Heart left ventricle (tissue), 16 donors: ENCODE data around the gene NPNT. TPM values are rescaled to one million over a fixed set of nuclear protein-coding genes. Genes with fewer than 3 reads are reported as not detected.

Experiments used
- ATAC-seq, 4 donors: fragments of 200-7000 bp; cut with Tn5 transposase; one replicate each; pipeline ENCODE4 v1.9.1; 2020 to 2022; ENCODE audit warnings: moderate library complexity in 4 of 4, mild to moderate bottlenecking in 3 of 4, moderate number of reproducible peaks in 1 of 4
- DNase-seq, 5 donors: peaks; one replicate each; pipeline ENCODE4 v3.0.0-alpha.2; 2020
- H3K27ac ChIP-seq, 12 donors: fragments of 200-600 bp; sonication (generic) in 4 of 12; one replicate each; pipeline versions ENCODE4 v1.5.0 to v1.8.0; 2016 to 2022; ENCODE audit warnings: mild to moderate bottlenecking in 2 of 12
- H3K27me3 ChIP-seq, 9 donors: fragments of 200-600 bp; sonication (generic) in 2 of 9; one replicate each; pipeline versions ENCODE4 v1.5.1 to v1.8.0; 2016 to 2022; ENCODE audit warnings: mild to moderate bottlenecking in 3 of 9
- H3K36me3 ChIP-seq, 9 donors: fragments of 200-600 bp; sonication (generic) in 2 of 9; one replicate each; pipeline versions ENCODE4 v1.5.0 to v1.8.0; 2018 to 2022; ENCODE audit warnings: mild to moderate bottlenecking in 2 of 9
- H3K4me1 ChIP-seq, 12 donors: fragments of 200-600 bp; sonication (generic) in 4 of 12; one replicate each; pipeline versions ENCODE4 v1.5.0 to v1.8.0; 2016 to 2022; ENCODE audit warnings: mild to moderate bottlenecking in 3 of 12
- H3K4me3 ChIP-seq, 12 donors: fragments of 200-600 bp; sonication (generic) in 4 of 12; one replicate each; pipeline versions ENCODE4 v1.5.0 to v1.8.0; 2017 to 2022; ENCODE audit warnings: mild to moderate bottlenecking in 9 of 12, moderate library complexity in 4 of 12
- H3K9me3 ChIP-seq, 12 donors: fragments of 200-600 bp; sonication (generic) in 4 of 12; one replicate each; pipeline versions ENCODE4 v1.5.0 to v1.8.0; 2016 to 2022; ENCODE audit warnings: mild to moderate bottlenecking in 1 of 12
- POLR2A ChIP-seq, 2 donors: fragments of 450-650 bp; IDR thresholded peaks; one replicate each; pipeline ENCODE4 v1.6.1; 2017; ENCODE audit warnings: antibody characterized with exemption in 2 of 2, mild to moderate bottlenecking in 2 of 2, moderate library complexity in 2 of 2
- WGBS, 4 donors: extraction: QIAGEN DNeasy Blood & Tissue Kit in 2 of 4; methylation state at CpG; one replicate each; pipeline versions ENCODE4 v1.1.5 to v1.1.7; 2013 to 2018; 5-methylcytosine and 5-hydroxymethylcytosine counted together
- intact Hi-C, 10 donors: fragments of 100-400 bp; cut with DNase I; formaldehyde crosslinking; loops; one replicate each; pipeline versions ENCODE4 v1.11.1 to v1.14.2; 2022
- polyA plus RNA-seq, 2 donors: library from polyadenylated mRNA; stranded (reverse); fragments of 200-250 nt; gene quantifications; one replicate each; pipeline ENCODE4 v1.2.3, GENCODE V29; 2013
- total RNA-seq, 9 donors: library from RNA; depleted of rRNA in 2 of 9; stranded (reverse); fragments of >200 nt in 2 of 9; fragmentation: NEBNext Ultra II Directional in 3 of 9; extraction: Animal tissue kit (Norgen Biotek cat#: 25700) in 3 of 9; gene quantifications; one replicate each; pipeline versions ENCODE4 v1.1.0 to v1.2.4, GENCODE V29; 2016 to 2023
- TF ChIP-seq, protein P1 (sequence below), 12 donors: fragments of 200-600 bp; sonication (generic) in 4 of 12; IDR thresholded peaks; one replicate each; pipeline versions ENCODE4 v1.5.0 to v1.8.0; 2018 to 2022; ENCODE audit warnings: antibody characterized with exemption in 12 of 12, mild to moderate bottlenecking in 5 of 12
- donor health status: ischemic (EF 13 %, LVEDD 7.1; RV severe dilation, severe dysfunction).
- donor health status: healthy with polysubstance abuse.
- donor health status: DM: no; HTN: yes; CAD: no.
- donor health status: DM: no; HTN: no; CAD: no.
- donor health status: ischemic (EF 25% LVEDD 6.9; RV normal size, moderate dysfunction).
- donor health status: ischemic (EF 25% LVEDD 5.7; RV mildly dilated, moderate dysfunction).
- donor health status: healthy.
- donor health status: DM: yes; HTN: yes; CAD: no.
- donor health status: ischemic (EF 35%, LVEDD 5.7; RV mildly dilated, moderate dysfunction).
- donor health status: nonischemic (EF 11% LVEDD 7.7; RV severe dilation, severe dysfunction).
- donor health status: DM: yes; HTN: yes; CAD: no.
- donor health status: PGD.
- donor health status: ischemic (EF 29% LVEDD 5.4; RV normal size, mild dysfunction).
- donor health status: nonischemic (EF 23%, LVEDD 6.1; RV moderate dilation, normal function).

NPNT gene
- total and polyA plus RNA-seq, 11 donors: 1.7 to 32.7 (median 10.9) TPM

- Histone ChIP-seq H3K27me3 (no peaks in the 10 kb centered on the region), H3K27ac (no peak overlapping the region), H3K36me3 (no peaks in the 10 kb centered on the region), H3K4me3 (no peak overlapping the region), H3K9me3 (no peaks in the 10 kb centered on the region), H3K4me1 (peaks cover 0 to 26% (median 16%) of the 10 kb centered on the region in 12 donors)
- DNase-seq: no peak
- intact Hi-C loops: no loop called here
- 53 to 69% (median 54%) methylated on average over 6 of the region's 6 CpGs for WGBS, 4 donors
- ATAC-seq: no peak
- TF ChIP-seq, protein P1, sequence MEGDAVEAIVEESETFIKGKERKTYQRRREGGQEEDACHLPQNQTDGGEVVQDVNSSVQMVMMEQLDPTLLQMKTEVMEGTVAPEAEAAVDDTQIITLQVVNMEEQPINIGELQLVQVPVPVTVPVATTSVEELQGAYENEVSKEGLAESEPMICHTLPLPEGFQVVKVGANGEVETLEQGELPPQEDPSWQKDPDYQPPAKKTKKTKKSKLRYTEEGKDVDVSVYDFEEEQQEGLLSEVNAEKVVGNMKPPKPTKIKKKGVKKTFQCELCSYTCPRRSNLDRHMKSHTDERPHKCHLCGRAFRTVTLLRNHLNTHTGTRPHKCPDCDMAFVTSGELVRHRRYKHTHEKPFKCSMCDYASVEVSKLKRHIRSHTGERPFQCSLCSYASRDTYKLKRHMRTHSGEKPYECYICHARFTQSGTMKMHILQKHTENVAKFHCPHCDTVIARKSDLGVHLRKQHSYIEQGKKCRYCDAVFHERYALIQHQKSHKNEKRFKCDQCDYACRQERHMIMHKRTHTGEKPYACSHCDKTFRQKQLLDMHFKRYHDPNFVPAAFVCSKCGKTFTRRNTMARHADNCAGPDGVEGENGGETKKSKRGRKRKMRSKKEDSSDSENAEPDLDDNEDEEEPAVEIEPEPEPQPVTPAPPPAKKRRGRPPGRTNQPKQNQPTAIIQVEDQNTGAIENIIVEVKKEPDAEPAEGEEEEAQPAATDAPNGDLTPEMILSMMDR (IDR thresholded peaks at IDR 0.05): no peak
- no peak for TF ChIP-seq POLR2A (IDR thresholded peaks at IDR 0.05)
Observed at GRCh38 chr4:105965183-105965800, 70.0 kb downstream of the NPNT start.

- ATAC-seq (no peak), DNase-seq (no peak)
- intact Hi-C loops: no loop called here
- Histone ChIP-seq H3K9me3 (no peaks in the 10 kb centered on the region), H3K4me1 (peaks cover 0 to 28% (median 16%) of the 10 kb centered on the region in 12 donors), H3K4me3 (no peak overlapping the region), H3K27me3 (no peaks in the 10 kb centered on the region), H3K36me3 (no peaks in the 10 kb centered on the region), H3K27ac (no peak overlapping the region)
- TF ChIP-seq POLR2A (IDR thresholded peaks at IDR 0.05): no peak
- TF ChIP-seq, protein P1 (IDR thresholded peaks at IDR 0.05): no peak
Observed at GRCh38 chr4:105966051-105966450, 70.8 kb downstream of the NPNT start.

DNA sequence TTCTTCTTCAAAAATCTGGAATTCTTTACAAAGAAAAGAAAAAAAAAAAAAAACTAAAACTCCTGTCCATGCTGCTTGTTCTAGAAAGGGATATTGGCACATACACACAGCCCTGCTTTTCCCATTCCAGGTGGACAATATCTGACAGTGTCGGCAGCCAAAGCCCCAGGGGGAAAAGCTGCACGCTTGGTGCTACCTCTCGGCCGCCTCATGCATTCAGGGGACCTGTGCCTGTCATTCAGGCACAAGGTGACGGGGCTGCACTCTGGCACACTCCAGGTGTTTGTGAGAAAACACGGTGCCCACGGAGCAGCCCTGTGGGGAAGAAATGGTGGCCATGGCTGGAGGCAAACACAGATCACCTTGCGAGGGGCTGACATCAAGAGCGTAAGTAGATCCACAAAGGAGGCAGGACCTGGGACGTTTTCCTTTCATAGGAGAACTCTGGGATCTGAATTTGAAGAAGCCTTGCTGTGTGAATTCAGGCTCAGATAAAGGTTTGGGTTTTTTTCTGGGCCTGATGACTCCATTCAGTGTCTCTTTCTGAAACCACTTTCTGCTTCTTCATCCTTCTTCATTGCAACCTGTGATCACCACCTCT lies 71.9 kb downstream of the NPNT start:
- H3K4me1 ChIP-seq: peaks cover 0 to 28% (median 16%) of the 10 kb centered on the region in 12 donors
- H3K27ac ChIP-seq: no peak overlapping the region
- no peaks in the 10 kb centered on the region for H3K27me3 ChIP-seq
- ATAC-seq (peak in 3 of 4 donors; percentile 41 to 59 (median 43)), DNase-seq (peak in 1 of 5 donors; percentile 29)
- WGBS, 4 donors: 21 to 29% (median 28%) methylated on average over 10 of the region's 10 CpGs
- TF ChIP-seq, protein P1 (IDR thresholded peaks at IDR 0.05): no peak
- TF ChIP-seq POLR2A (IDR thresholded peaks at IDR 0.05): no peak
- peak overlapping the region in 2 of 12 donors; percentile 12 to 14 for H3K4me3 ChIP-seq
- no peaks in the 10 kb centered on the region for H3K9me3 ChIP-seq
- no peaks in the 10 kb centered on the region for H3K36me3 ChIP-seq
- intact Hi-C loops: no loop called here

DNA sequence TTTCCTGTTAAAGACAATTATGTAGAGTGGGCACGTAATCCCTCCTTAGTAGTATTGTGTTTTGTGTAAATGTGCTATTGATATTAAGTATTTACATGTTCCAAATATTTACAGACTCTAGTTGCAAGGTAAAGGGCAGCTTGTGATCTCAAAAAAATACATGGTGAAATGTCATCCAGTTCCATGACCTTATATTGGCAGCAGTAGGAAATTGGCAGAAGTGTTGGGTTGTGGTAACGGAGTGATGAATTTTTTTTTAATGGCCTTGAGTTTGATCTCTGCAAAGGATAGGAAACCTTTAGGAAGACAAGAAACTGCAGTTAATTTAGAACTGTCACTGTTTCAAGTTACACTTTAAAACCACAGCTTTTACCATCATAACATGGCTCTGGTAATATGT lies 74.3 kb downstream of the NPNT start:
- Histone ChIP-seq H3K4me1 (peaks cover 0 to 28% (median 16%) of the 10 kb centered on the region in 12 donors), H3K4me3 (no peak overlapping the region), H3K36me3 (no peaks in the 10 kb centered on the region), H3K27ac (no peak overlapping the region), H3K27me3 (no peaks in the 10 kb centered on the region), H3K9me3 (no peaks in the 10 kb centered on the region)
- TF ChIP-seq, protein P1 (IDR thresholded peaks at IDR 0.05): no peak
- no peak for TF ChIP-seq POLR2A (IDR thresholded peaks at IDR 0.05)
- DNase-seq (no peak), ATAC-seq (peak in 1 of 4 donors; percentile 16)
- 65 to 79% (median 72%) methylated on average over 2 of the region's 2 CpGs for WGBS, 4 donors
- intact Hi-C loops: no loop called here
